Large intestine (tissue), 3 donors: Measurements from ENCODE around the gene SLITRK4. TPM values are rescaled to one million over a fixed set of nuclear protein-coding genes. Genes with fewer than 3 reads are reported as not detected.

Experiments
- DNase-seq, 2 donors: peaks; one replicate each; pipeline versions ENCODE4 v3.0.0 to v3.0.0-alpha.2; 2013
- H3K27ac ChIP-seq: one replicate; pipeline ENCODE4 v1.5.1; 2013; ENCODE audit warnings: low read length
- H3K27me3 ChIP-seq: 2 replicates; pipeline ENCODE4 v1.6.1; 2013; ENCODE audit warnings: low read length; ENCODE audit not compliant: control insufficient read depth, insufficient read depth
- H3K36me3 ChIP-seq: 2 replicates; pipeline ENCODE4 v1.6.1; 2013; ENCODE audit warnings: low read length; ENCODE audit not compliant: control insufficient read depth, insufficient read depth
- H3K4me1 ChIP-seq: one replicate; pipeline ENCODE4 v1.6.1; 2013; ENCODE audit warnings: low read length; ENCODE audit not compliant: control insufficient read depth, insufficient read depth
- H3K4me3 ChIP-seq: one replicate; pipeline ENCODE4 v1.5.1; 2013; ENCODE audit warnings: low read length
- H3K9me3 ChIP-seq: one replicate; pipeline ENCODE4 v1.6.1; 2013; ENCODE audit warnings: mild to moderate bottlenecking, low read depth, low read length, moderate library complexity; ENCODE audit not compliant: control insufficient read depth
- WGBS: methylation state at CpG from one replicate; pipeline ENCODE4 v1.1.5; 2013; ENCODE audit warnings: low lambda C conversion rate; ENCODE audit not compliant: insufficient coverage; 5-methylcytosine and 5-hydroxymethylcytosine counted together
- polyA plus RNA-seq: library from polyadenylated mRNA; unstranded; fragments of 120-200 nt; gene quantifications from one replicate; pipeline ENCODE4 v1.2.1, GENCODE V29; 2013

The SLITRK4 gene
- polyA plus RNA-seq, 1 donor: 13.7 TPM

- Histone ChIP-seq H3K27me3 (no peaks in the 10 kb centered on the region), H3K27ac (no peak overlapping the region), H3K9me3 (no peaks in the 10 kb centered on the region), H3K36me3 (no peaks in the 10 kb centered on the region), H3K4me1 (peaks cover 16% of the 10 kb centered on the region), H3K4me3 (no peak overlapping the region)
- WGBS: no CpG with 5 or more reads among the region's 2 CpGs
- no peak for DNase-seq
These were observed 930 bp upstream of the SLITRK4 start for GRCh38 chrX:143636831-143637230.

GRCh38 chrX:143634663-143635455, 1.0 kb downstream of the SLITRK4 start:
- Histone ChIP-seq H3K36me3 (no peaks in the 10 kb centered on the region), H3K9me3 (no peaks in the 10 kb centered on the region), H3K4me3 (peak overlapping the region; percentile 66), H3K4me1 (peaks cover 16% of the 10 kb centered on the region), H3K27ac (peak overlapping the region; percentile 45), H3K27me3 (no peaks in the 10 kb centered on the region)
- no CpG with 5 or more reads among the region's 67 CpGs for WGBS
- peak in 1 of 2 donors; percentile 58 for DNase-seq

- H3K27me3 ChIP-seq: no peaks in the 10 kb centered on the region
- H3K4me1 ChIP-seq: peaks cover 16% of the 10 kb centered on the region
- peak overlapping the region; percentile 63 for H3K4me3 ChIP-seq
- no peaks in the 10 kb centered on the region for H3K9me3 ChIP-seq
- H3K27ac ChIP-seq: no peak overlapping the region
- no peaks in the 10 kb centered on the region for H3K36me3 ChIP-seq
- DNase-seq: peak in 1 of 2 donors; percentile 18
- WGBS: no CpG with 5 or more reads among the region's 26 CpGs
These were observed 1.6 kb downstream of the SLITRK4 start for GRCh38 chrX:143634309-143634662.

- peak in 1 of 2 donors; percentile 33 for DNase-seq
- Histone ChIP-seq H3K36me3 (no peaks in the 10 kb centered on the region), H3K27ac (no peak overlapping the region), H3K4me3 (peak overlapping the region; percentile 63), H3K27me3 (no peaks in the 10 kb centered on the region), H3K4me1 (peaks cover 16% of the 10 kb centered on the region), H3K9me3 (no peaks in the 10 kb centered on the region)
- WGBS: no CpG with 5 or more reads among the region's 64 CpGs
These were observed 2.2 kb downstream of the SLITRK4 start for GRCh38 chrX:143633461-143634308.

GRCh38 chrX:143632625-143633410, 3.1 kb downstream of the SLITRK4 start:
- H3K4me3 ChIP-seq: peak overlapping the region; percentile 63
- no peaks in the 10 kb centered on the region for H3K9me3 ChIP-seq
- H3K27me3 ChIP-seq: no peaks in the 10 kb centered on the region
- no peak for DNase-seq
- no peak overlapping the region for H3K27ac ChIP-seq
- H3K4me1 ChIP-seq: peaks cover 16% of the 10 kb centered on the region
- no CpG with 5 or more reads among the region's 7 CpGs for WGBS
- H3K36me3 ChIP-seq: no peaks in the 10 kb centered on the region

- WGBS: no CpG with 5 or more reads among the region's 2 CpGs
- Histone ChIP-seq H3K27me3 (no peaks in the 10 kb centered on the region), H3K36me3 (no peaks in the 10 kb centered on the region), H3K27ac (no peak overlapping the region), H3K4me3 (no peak overlapping the region), H3K9me3 (no peaks in the 10 kb centered on the region), H3K4me1 (no peaks in the 10 kb centered on the region)
- no peak for DNase-seq
These were observed 12.2 kb downstream of the SLITRK4 start for GRCh38 chrX:143623657-143624056.

GRCh38 chrX:143621276-143621675, 14.6 kb downstream of the SLITRK4 start:
- WGBS: no CpG with 5 or more reads among the region's 2 CpGs
- Histone ChIP-seq H3K9me3 (no peaks in the 10 kb centered on the region), H3K27me3 (no peaks in the 10 kb centered on the region), H3K4me1 (no peaks in the 10 kb centered on the region), H3K36me3 (no peaks in the 10 kb centered on the region), H3K27ac (no peak overlapping the region), H3K4me3 (no peak overlapping the region)
- DNase-seq: no peak

GRCh38 chrX:143615851-143616250, 20.1 kb downstream of the SLITRK4 start:
- Histone ChIP-seq H3K36me3 (no peaks in the 10 kb centered on the region), H3K4me3 (no peak overlapping the region), H3K27me3 (no peaks in the 10 kb centered on the region), H3K4me1 (no peaks in the 10 kb centered on the region), H3K27ac (no peak overlapping the region), H3K9me3 (no peaks in the 10 kb centered on the region)
- DNase-seq: no peak
- no CpG with 5 or more reads among the region's 4 CpGs for WGBS

- Histone ChIP-seq H3K9me3 (no peaks in the 10 kb centered on the region), H3K27me3 (no peaks in the 10 kb centered on the region), H3K4me3 (no peak overlapping the region), H3K36me3 (no peaks in the 10 kb centered on the region), H3K4me1 (no peaks in the 10 kb centered on the region), H3K27ac (no peak overlapping the region)
- no peak for DNase-seq
- no CpG with 5 or more reads among the region's 1 CpG for WGBS
These were observed 34.1 kb downstream of the SLITRK4 start for GRCh38 chrX:143601809-143602208.

- no peaks in the 10 kb centered on the region for H3K36me3 ChIP-seq
- H3K27ac ChIP-seq: no peak overlapping the region
- H3K27me3 ChIP-seq: no peaks in the 10 kb centered on the region
- WGBS: no CpG with 5 or more reads among the region's 2 CpGs
- H3K4me3 ChIP-seq: no peak overlapping the region
- H3K4me1 ChIP-seq: no peaks in the 10 kb centered on the region
- no peak for DNase-seq
- H3K9me3 ChIP-seq: no peaks in the 10 kb centered on the region
These were observed 54.7 kb downstream of the SLITRK4 start for GRCh38 chrX:143581240-143581639.
